Measurements from ENCODE around the gene MGAT5. TPM values are rescaled to one million over a fixed set of nuclear protein-coding genes. Genes with fewer than 3 reads are reported as not detected.

MGAT5 gene
- total RNA-seq, 1 experiment from 2014 or later, result 34.0 TPM

DNA sequence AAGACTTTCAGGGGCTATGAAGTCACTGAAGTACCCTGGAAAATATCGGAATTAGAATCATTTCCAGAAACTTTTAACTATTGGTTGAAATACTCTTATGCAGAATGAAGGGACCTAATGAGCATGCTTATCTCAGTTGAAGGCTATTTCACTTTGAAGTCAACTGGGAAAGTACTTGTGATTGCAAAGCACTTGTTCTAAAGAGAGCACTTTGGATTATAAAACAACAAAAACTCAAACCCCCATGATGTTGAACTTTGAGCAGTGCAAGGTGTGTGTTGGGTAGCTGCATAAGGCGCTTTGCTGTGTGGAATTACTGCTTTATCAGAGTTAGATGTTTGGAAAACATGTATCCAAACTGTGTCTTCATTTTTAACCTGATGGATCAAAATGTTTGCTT lies 12.0 kb upstream of the MGAT5 start:
- intact Hi-C loops (cut with micrococcal nuclease), result no loop called here
- Histone ChIP-seq H3K79me2 (ENCODE audit: insufficient read depth, low read length) (no peaks in the 10 kb centered on the region), H3K9me3 (ENCODE audit: control insufficient read depth in 1 of 2, insufficient read depth in 1 of 2, low read depth in 1 of 2, low read length in 2 of 2) (no peaks in the 10 kb centered on the region), H3K27ac (ENCODE audit: low read depth, low read length) (no peak overlapping the region), H3K9ac (ENCODE audit: low read length) (no peak overlapping the region), H3K4me3 (replicated peaks in 1 of 2; ENCODE audit: low read depth in 1 of 2, low read length in 2 of 2) (no peak overlapping the region), H4K20me1 (ENCODE audit: insufficient read depth) (no peaks in the 10 kb centered on the region), H3K36me3 (ENCODE audit: control insufficient read depth in 1 of 2, insufficient read depth in 2 of 2, low read length in 2 of 2) (no peaks in the 10 kb centered on the region), H2AFZ (ENCODE audit: low read depth, low read length, poor library complexity, severe bottlenecking) (no peak overlapping the region), H3K4me2 (ENCODE audit: low read length) (no peak overlapping the region), H3K4me1 (ENCODE audit: control insufficient read depth in 1 of 2, insufficient read depth in 2 of 2, low read length in 2 of 2) (no peaks in the 10 kb centered on the region), H3K9me2 (ENCODE audit: insufficient read depth) (no peaks in the 10 kb centered on the region), H3K27me3 (ENCODE audit: insufficient read depth, low read length) (no peaks in the 10 kb centered on the region)
- no peak for ATAC-seq
- CTCF ChIA-PET, result interaction anchor here (3.0 kb wide), 1 partner anchor 124 kb away, joined by 14 read pairs; no protein-coding TSS in a partner anchor
- POLR2A ChIA-PET, result no interaction called here
- RAD21 ChIA-PET (ENCODE audit: low non-redundant PET in 1 of 2, low total read pairs in 2 of 2, uncharacterized antibody in 2 of 2, unreplicated experiment in 2 of 2), result no interaction called here
- no TSS peak for BruUV-seq (replicated peaks)
- DNase-seq (ENCODE audit: low read depth, low spot score), result no peak
- TF ChIP-seq, protein P1, sequence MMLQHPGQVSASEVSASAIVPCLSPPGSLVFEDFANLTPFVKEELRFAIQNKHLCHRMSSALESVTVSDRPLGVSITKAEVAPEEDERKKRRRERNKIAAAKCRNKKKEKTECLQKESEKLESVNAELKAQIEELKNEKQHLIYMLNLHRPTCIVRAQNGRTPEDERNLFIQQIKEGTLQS (IDR thresholded peaks at IDR 0.05), result no peak
- TF ChIP-seq SP1 (IDR thresholded peaks at IDR 0.05; ENCODE audit: low read depth), result no peak
- TF ChIP-seq YY1 (IDR thresholded peaks at IDR 0.05; ENCODE audit: extremely low read depth, insufficient replicate concordance, low read depth, low read length), result no peak
- TF ChIP-seq FOSL1 (IDR thresholded peaks at IDR 0.05; ENCODE audit: low read depth), result no peak
- no peak for TF ChIP-seq ELF1 (IDR thresholded peaks at IDR 0.05; ENCODE audit: borderline replicate concordance, low read depth)
- no peak for TF ChIP-seq RAD21 (IDR thresholded peaks at IDR 0.05; ENCODE audit: low read depth)
- no peak for TF ChIP-seq EZH2phosphoT487 (IDR thresholded peaks at IDR 0.05; ENCODE audit: borderline replicate concordance)
- no peak for TF ChIP-seq CBX3 (IDR thresholded peaks at IDR 0.05; ENCODE audit: low read depth)
- TF ChIP-seq, protein P2, sequence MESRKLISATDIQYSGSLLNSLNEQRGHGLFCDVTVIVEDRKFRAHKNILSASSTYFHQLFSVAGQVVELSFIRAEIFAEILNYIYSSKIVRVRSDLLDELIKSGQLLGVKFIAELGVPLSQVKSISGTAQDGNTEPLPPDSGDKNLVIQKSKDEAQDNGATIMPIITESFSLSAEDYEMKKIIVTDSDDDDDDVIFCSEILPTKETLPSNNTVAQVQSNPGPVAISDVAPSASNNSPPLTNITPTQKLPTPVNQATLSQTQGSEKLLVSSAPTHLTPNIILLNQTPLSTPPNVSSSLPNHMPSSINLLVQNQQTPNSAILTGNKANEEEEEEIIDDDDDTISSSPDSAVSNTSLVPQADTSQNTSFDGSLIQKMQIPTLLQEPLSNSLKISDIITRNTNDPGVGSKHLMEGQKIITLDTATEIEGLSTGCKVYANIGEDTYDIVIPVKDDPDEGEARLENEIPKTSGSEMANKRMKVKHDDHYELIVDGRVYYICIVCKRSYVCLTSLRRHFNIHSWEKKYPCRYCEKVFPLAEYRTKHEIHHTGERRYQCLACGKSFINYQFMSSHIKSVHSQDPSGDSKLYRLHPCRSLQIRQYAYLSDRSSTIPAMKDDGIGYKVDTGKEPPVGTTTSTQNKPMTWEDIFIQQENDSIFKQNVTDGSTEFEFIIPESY (IDR thresholded peaks at IDR 0.05; ENCODE audit: extremely low read depth, insufficient replicate concordance, low read length), result no peak
- no peak for TF ChIP-seq TCF7L2 (IDR thresholded peaks at IDR 0.05; ENCODE audit: borderline replicate concordance, extremely low read depth, insufficient read depth, insufficient read length)
- TF ChIP-seq SIN3A (IDR thresholded peaks at IDR 0.05; ENCODE audit: low read depth), result no peak
- no peak for TF ChIP-seq EZH2 (IDR thresholded peaks at IDR 0.05)
- TF ChIP-seq, protein P3, sequence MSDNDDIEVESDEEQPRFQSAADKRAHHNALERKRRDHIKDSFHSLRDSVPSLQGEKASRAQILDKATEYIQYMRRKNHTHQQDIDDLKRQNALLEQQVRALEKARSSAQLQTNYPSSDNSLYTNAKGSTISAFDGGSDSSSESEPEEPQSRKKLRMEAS (IDR thresholded peaks at IDR 0.05), result no peak
- no peak for TF ChIP-seq ZNF274 (IDR thresholded peaks at IDR 0.05; ENCODE audit: low read depth, low read length)
- no peak for TF ChIP-seq POLR2A (IDR thresholded peaks at IDR 0.05; ENCODE audit: borderline replicate concordance, extremely low read depth, insufficient read depth, insufficient read length)
- TF ChIP-seq CEBPB (IDR thresholded peaks at IDR 0.05; ENCODE audit: low read depth), result no peak
- TF ChIP-seq ZFX (IDR thresholded peaks at IDR 0.05), result no peak
- TF ChIP-seq, protein P4, sequence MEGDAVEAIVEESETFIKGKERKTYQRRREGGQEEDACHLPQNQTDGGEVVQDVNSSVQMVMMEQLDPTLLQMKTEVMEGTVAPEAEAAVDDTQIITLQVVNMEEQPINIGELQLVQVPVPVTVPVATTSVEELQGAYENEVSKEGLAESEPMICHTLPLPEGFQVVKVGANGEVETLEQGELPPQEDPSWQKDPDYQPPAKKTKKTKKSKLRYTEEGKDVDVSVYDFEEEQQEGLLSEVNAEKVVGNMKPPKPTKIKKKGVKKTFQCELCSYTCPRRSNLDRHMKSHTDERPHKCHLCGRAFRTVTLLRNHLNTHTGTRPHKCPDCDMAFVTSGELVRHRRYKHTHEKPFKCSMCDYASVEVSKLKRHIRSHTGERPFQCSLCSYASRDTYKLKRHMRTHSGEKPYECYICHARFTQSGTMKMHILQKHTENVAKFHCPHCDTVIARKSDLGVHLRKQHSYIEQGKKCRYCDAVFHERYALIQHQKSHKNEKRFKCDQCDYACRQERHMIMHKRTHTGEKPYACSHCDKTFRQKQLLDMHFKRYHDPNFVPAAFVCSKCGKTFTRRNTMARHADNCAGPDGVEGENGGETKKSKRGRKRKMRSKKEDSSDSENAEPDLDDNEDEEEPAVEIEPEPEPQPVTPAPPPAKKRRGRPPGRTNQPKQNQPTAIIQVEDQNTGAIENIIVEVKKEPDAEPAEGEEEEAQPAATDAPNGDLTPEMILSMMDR (IDR thresholded peaks at IDR 0.05 in 2 of 3, conservative IDR thresholded peaks at IDR 0.05 in 1 of 3; ENCODE audit: borderline replicate concordance in 1 of 3, insufficient read depth in 1 of 3, low read depth in 2 of 3, low read length in 2 of 3), result no peak
- TF ChIP-seq EGR1 (IDR thresholded peaks at IDR 0.05; ENCODE audit: low read depth), result no peak
- TF ChIP-seq POLR2AphosphoS5 (IDR thresholded peaks at IDR 0.05; ENCODE audit: low read depth, low read length), result no peak

Measured in HCT116 (cell line).